ENCODE results near the gene BTF3.

BTF3 gene

DNA sequence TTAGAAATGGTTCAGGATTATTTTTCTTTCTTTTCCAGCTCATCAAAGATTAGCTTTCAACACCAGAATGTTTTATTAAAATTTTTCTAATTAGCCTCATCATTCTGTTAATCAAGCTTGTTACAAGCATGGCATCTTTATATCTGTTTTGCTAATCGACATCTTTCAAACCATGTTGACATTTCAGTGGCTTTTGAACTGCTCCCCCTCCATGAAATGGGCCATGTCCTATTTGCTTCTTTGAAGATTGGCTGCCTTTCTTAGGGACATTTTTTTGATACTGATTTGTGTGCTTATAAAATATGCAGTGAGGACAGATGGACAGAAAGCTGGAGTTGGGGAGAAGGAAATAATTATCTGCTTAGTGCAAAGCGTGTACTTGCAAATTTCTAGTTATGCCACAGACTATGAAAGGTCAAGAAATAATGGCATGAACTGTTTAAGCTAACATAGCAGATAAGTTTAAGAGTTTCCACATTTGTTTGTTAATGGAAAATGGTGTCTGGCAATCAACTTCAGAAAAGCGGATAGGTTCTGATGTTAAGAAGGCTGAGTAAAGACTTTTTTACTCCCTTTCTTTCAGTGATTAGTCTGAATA, 27.5 kb downstream of the BTF3 start:
- no peak for DNase-seq

- no peak for DNase-seq
Measured at GRCh38 chr5:73528248-73528647, 30.0 kb downstream of the BTF3 start.

GRCh38 chr5:73529081-73529480, 30.8 kb downstream of the BTF3 start:
- DNase-seq: no peak

GRCh38 chr5:73531356-73531755, 33.1 kb downstream of the BTF3 start:
- no peak for DNase-seq

DNA sequence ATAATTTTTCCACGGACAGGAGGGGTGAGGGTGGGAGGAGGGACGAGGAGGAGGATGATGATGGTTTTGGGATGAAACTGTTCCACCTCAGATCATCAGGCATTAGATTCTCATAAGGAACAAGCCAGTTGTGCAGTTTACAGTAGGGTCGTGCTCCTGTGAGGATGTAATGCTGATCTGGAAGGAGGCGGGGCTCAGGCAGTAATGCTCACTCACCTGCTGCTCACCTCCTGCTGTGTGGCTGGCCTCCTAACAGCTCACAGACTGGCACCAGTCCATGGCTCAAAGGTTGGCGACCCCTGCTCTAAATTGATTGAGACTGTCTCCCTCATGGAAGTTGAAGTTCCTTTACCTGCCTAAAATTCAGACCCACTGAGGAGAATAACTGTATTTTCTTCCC, 34.0 kb downstream of the BTF3 start:
- no peak for DNase-seq

GRCh38 chr5:73534011-73534644, 35.9 kb downstream of the BTF3 start:
- DNase-seq: no peak

- DNase-seq: no peak
Measured at GRCh38 chr5:73534971-73535370, 36.7 kb downstream of the BTF3 start.

- no peak for DNase-seq
Measured at GRCh38 chr5:73539730-73540129, 41.5 kb downstream of the BTF3 start.

DNA sequence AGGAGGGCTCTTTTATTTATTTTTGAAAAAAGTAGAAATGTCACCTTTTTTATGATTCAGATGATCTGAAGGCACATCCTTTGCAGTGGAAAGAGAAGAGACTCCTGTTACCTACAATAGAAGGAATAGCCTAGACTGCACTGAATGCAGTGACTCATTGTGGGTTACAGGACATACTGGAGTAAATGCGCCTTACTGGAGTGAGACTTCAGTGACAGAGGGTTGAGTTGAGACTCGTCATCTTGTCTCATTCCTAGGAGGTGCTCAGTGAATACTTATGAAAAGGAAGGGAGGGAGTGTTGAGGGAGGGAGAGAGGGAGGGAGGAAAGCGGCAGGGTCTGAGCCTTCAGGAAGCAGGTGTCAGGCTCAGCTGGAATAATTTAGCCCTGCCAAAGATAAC, 42.0 kb downstream of the BTF3 start:
- no peak for DNase-seq

DNA sequence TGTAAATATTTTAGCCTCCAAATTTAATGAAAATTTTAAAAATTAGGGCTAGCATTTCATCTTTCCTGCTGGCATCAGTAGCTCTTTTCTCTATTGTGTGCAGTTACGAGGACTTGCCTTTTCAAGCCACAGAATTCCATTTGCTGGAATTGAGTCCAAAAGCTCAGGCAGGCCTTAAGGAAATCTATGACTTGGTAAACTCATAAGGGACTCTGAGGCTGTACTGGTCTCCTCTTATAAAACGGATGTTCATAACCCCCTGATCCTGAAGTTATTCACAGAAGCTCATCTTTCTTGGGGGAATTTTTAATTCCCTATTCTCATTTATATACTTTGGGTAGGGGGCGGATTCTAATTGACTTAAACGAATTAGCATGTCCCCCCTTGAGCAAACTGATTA, 43.8 kb downstream of the BTF3 start:
- no peak for DNase-seq

DNA sequence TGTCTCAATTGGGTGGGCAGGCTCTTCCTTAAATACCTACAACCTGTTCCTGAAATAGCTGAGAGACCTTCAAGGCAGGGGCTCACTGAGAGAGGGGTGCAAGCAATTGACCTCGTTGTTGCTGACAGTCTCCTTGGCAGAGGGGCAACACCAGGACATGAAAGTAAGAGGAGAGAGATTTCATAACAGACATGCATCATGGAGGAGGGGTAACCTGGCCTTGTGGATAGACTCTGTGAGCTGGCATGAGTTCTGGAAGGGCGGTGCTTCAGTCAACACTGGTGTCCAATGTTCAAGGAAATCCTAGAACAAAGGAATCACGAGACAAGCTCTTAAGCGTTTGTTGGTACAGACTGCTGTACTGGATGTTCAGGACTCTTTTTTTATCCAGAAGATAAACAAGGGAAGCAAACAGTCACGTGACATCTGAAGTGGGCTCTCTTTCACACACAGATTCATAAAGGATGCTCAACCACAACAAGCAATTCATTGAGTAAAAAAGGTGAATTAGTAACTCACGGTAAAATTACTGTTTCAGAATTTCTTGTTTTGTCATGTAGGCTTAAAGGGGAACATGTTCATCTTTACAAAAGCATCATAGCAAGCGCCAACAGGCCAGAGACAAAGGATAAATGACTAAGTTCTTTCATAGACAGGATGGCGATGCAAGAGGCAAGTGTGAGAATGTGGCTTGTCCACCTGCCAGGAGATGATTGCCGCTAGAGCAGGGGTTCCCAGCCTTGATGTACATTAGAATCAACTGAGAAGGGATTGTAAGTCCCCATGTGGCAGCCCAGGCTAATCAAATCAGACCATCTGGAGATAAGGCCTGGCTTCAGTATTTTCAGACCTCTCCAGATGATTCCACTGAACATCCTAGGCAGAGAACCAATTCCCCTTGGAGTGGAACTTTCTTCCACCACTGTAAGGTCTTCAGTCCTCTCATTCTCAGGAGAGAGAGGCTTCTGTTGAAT, 46.5 kb downstream of the BTF3 start:
- peak; percentile 98 for DNase-seq

- DNase-seq: no peak
Measured at GRCh38 chr5:73545403-73545779, 47.1 kb downstream of the BTF3 start.

DNA sequence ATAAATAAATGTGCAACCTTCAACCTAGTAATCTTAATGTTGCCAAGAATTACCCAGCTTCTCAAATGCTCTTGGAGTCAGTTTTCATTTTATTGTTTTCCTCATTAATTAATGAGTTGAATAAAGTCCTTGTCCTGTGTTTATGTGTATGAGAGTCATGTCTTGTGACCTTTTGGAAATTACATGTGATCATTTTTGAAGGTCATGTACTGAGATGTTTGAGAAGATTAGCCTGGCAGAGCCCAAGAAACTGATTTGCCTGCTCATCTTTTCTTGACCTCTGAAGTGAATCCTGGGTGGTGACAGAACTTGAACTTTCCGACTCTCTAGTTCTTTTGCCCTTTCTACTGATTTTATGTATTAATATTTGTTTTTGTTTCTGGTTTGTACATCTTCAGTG, 51.8 kb downstream of the BTF3 start:
- DNase-seq: no peak

- DNase-seq: no peak
Measured at GRCh38 chr5:73552642-73553041, 54.4 kb downstream of the BTF3 start.

Data from NCI-H2029 treated with DMSO at 0.1 percent for 48 hours (cell line).